ENCODE results near the gene SELENOP. TPM values are rescaled to one million over a fixed set of nuclear protein-coding genes. Genes with fewer than 3 reads are reported as not detected.

The SELENOP gene
- total and polyA plus RNA-seq, 2 of the 13 experiments (the other 11 are each of a cell fraction or from before 2014, with no cell fraction given), result 1,895 to 2,083 TPM

DNA sequence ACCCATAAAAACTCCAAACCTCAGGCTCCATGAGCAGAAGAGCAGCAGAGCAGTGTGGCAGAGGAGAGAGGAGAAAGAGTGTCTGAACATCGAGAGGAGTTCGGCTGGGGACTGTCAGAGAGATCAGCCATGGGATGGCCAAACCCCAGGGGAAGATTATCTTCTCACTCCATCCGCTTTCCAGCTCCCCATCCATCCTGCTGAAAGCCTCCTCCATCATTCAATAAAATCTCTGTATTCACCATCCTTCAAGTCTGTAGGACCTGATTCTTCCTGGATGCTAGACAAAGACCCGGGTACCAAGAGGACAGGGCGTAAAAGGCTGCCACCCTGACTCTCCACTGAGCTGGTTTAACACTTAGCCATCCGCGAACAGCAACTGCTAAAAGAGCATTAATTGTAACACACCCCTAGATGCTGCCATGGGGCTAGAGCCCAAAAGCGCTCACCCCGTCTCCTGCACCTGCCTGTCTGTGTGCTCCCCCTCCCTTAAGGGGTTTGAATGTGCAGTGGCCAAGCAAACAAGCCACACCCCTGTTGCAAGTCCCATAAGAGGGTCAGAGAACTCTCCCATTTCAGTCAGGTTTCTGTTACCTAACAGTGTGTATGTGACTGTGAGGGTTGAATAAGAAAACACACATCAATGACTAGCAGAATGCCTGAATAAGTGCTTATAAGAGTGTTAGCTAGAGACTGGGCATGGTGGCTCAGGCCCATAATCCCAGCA is 13.9 kb upstream of the SELENOP start (continued):
- TF ChIP-seq CHD4 (IDR thresholded peaks at IDR 0.05; ENCODE audit: borderline replicate concordance, low read length) (no peak), ZNF251 (CRISPR knock-in tag; IDR thresholded peaks at IDR 0.05) (no peak), DRAP1 (CRISPR knock-in tag; IDR thresholded peaks at IDR 0.05) (peak; percentile 90), ZNF569 (CRISPR knock-in tag; IDR thresholded peaks at IDR 0.05; ENCODE audit: borderline replicate concordance) (no peak), ZMYM3 (CRISPR knock-in tag; IDR thresholded peaks at IDR 0.05) (peak; percentile 50; the same call in 1 of the 2 replicates), IRF2 (CRISPR knock-in tag; IDR thresholded peaks at IDR 0.05) (no peak), ZNF407 (CRISPR knock-in tag; IDR thresholded peaks at IDR 0.05; ENCODE audit: not compliant biosample characterization) (no peak), KDM5B (CRISPR knock-in tag; IDR thresholded peaks at IDR 0.05; ENCODE audit: borderline replicate concordance) (no peak), HNRNPL (IDR thresholded peaks at IDR 0.05; ENCODE audit: low read depth, low read length) (no peak), ZSCAN31 (CRISPR knock-in tag; IDR thresholded peaks at IDR 0.05; ENCODE audit: low read depth) (no peak), PITX1 (CRISPR knock-in tag; IDR thresholded peaks at IDR 0.05) (peak; percentile 44; the same call in 1 of the 2 replicates), ZNF780A (CRISPR knock-in tag; IDR thresholded peaks at IDR 0.05) (no peak), SMYD3 (CRISPR knock-in tag; IDR thresholded peaks at IDR 0.05) (no peak), ZNF607 (CRISPR knock-in tag; IDR thresholded peaks at IDR 0.05; ENCODE audit: borderline replicate concordance) (no peak), SMC3 (IDR thresholded peaks at IDR 0.05; ENCODE audit: low read length) (no peak), ZFP90 (CRISPR knock-in tag; IDR thresholded peaks at IDR 0.05; ENCODE audit: borderline replicate concordance) (no peak)
- TF ChIP-seq, protein P1, sequence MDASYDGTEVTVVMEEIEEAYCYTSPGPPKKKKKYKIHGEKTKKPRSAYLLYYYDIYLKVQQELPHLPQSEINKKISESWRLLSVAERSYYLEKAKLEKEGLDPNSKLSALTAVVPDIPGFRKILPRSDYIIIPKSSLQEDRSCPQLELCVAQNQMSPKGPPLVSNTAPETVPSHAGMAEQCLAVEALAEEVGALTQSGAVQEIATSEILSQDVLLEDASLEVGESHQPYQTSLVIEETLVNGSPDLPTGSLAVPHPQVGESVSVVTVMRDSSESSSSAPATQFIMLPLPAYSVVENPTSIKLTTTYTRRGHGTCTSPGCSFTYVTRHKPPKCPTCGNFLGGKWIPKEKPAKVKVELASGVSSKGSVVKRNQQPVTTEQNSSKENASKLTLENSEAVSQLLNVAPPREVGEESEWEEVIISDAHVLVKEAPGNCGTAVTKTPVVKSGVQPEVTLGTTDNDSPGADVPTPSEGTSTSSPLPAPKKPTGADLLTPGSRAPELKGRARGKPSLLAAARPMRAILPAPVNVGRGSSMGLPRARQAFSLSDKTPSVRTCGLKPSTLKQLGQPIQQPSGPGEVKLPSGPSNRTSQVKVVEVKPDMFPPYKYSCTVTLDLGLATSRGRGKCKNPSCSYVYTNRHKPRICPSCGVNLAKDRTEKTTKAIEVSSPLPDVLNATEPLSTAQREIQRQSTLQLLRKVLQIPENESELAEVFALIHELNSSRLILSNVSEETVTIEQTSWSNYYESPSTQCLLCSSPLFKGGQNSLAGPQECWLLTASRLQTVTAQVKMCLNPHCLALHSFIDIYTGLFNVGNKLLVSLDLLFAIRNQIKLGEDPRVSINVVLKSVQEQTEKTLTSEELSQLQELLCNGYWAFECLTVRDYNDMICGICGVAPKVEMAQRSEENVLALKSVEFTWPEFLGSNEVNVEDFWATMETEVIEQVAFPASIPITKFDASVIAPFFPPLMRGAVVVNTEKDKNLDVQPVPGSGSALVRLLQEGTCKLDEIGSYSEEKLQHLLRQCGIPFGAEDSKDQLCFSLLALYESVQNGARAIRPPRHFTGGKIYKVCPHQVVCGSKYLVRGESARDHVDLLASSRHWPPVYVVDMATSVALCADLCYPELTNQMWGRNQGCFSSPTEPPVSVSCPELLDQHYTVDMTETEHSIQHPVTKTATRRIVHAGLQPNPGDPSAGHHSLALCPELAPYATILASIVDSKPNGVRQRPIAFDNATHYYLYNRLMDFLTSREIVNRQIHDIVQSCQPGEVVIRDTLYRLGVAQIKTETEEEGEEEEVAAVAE (CRISPR knock-in tag; IDR thresholded peaks at IDR 0.05; ENCODE audit: borderline replicate concordance), result no peak
